Measurements from ENCODE around the gene RASD1.

RASD1 gene

GRCh38 chr17:17496189-17497064, at the start of gene RASD1:
TSS of gene RASD1 (minus strand) at chr17:17496395. CDS start at chr17:17496181, 214 bp downstream.
- peak; percentile 34 to 69 for DNase-seq (ENCODE audit: extremely low read depth in 1 of 2, low read depth in 1 of 2)

- no peak for DNase-seq (ENCODE audit: extremely low read depth in 1 of 2, low read depth in 1 of 2)
Observed at GRCh38 chr17:17545984-17546383, 49.8 kb upstream of the RASD1 start.

GRCh38 chr17:17545031-17545820, 49.0 kb upstream of the RASD1 start:
- no peak for DNase-seq (ENCODE audit: extremely low read depth in 1 of 2, low read depth in 1 of 2)

GRCh38 chr17:17542906-17543635, 46.9 kb upstream of the RASD1 start:
- no peak for DNase-seq (ENCODE audit: extremely low read depth in 1 of 2, low read depth in 1 of 2)

GRCh38 chr17:17541640-17542001, 45.4 kb upstream of the RASD1 start:
- no peak for DNase-seq (ENCODE audit: extremely low read depth in 1 of 2, low read depth in 1 of 2)

GRCh38 chr17:17540935-17541639, 44.9 kb upstream of the RASD1 start:
- DNase-seq (ENCODE audit: extremely low read depth in 1 of 2, low read depth in 1 of 2), result no peak

GRCh38 chr17:17540278-17540906, 44.2 kb upstream of the RASD1 start:
- no peak for DNase-seq (ENCODE audit: extremely low read depth in 1 of 2, low read depth in 1 of 2)

- DNase-seq (ENCODE audit: extremely low read depth in 1 of 2, low read depth in 1 of 2), result no peak
Observed at GRCh38 chr17:17539591-17539990, 43.4 kb upstream of the RASD1 start.

GRCh38 chr17:17538417-17539391, 42.5 kb upstream of the RASD1 start:
- no peak for DNase-seq (ENCODE audit: extremely low read depth in 1 of 2, low read depth in 1 of 2)

GRCh38 chr17:17537311-17538099, 41.3 kb upstream of the RASD1 start:
- no peak for DNase-seq (ENCODE audit: extremely low read depth in 1 of 2, low read depth in 1 of 2)

- DNase-seq (ENCODE audit: extremely low read depth in 1 of 2, low read depth in 1 of 2), result no peak
Observed at GRCh38 chr17:17536702-17537101, 40.5 kb upstream of the RASD1 start.

- no peak for DNase-seq (ENCODE audit: extremely low read depth in 1 of 2, low read depth in 1 of 2)
Observed at GRCh38 chr17:17535957-17536356, 39.8 kb upstream of the RASD1 start.

GRCh38 chr17:17533901-17534441, 37.8 kb upstream of the RASD1 start:
- no peak for DNase-seq (ENCODE audit: extremely low read depth in 1 of 2, low read depth in 1 of 2)

GRCh38 chr17:17532991-17533390, 36.8 kb upstream of the RASD1 start:
- DNase-seq (ENCODE audit: extremely low read depth in 1 of 2, low read depth in 1 of 2), result no peak

- DNase-seq (ENCODE audit: extremely low read depth in 1 of 2, low read depth in 1 of 2), result no peak
Observed at GRCh38 chr17:17531156-17531555, 35.0 kb upstream of the RASD1 start.

GRCh38 chr17:17528696-17529652, 32.8 kb upstream of the RASD1 start:
- no peak for DNase-seq (ENCODE audit: extremely low read depth in 1 of 2, low read depth in 1 of 2)

- DNase-seq (ENCODE audit: extremely low read depth in 1 of 2, low read depth in 1 of 2), result no peak
Observed at GRCh38 chr17:17527956-17528500, 31.8 kb upstream of the RASD1 start.

Measured in activated CD8-positive, alpha-beta memory T cell treated with anti-CD3 and anti-CD28 coated beads for 1 hour (primary cell).